AG04450 (cell line): ENCODE data around the gene TMEM131. TPM values are rescaled to one million over a fixed set of nuclear protein-coding genes. Genes with fewer than 3 reads are reported as not detected.

ENCODE experiments used
- CTCF ChIA-PET: fragments of 300-600, 350-600 bp; formaldehyde crosslinking; extraction: SDS; loops from one replicate; lab custom pipeline; 2022; ENCODE audit warnings: antibody characterized with exemption, inconsistent platforms; lab: Charles Lee
- POLR2A ChIA-PET: fragments of 350-600 bp; formaldehyde crosslinking; extraction: SDS; loops from one replicate; lab custom pipeline; 2021; ENCODE audit warnings: antibody characterized with exemption, inconsistent platforms; lab: Yijun Ruan, JAX
- DNase-seq: peaks from one replicate; pipeline ENCODE4 v3.0.0-alpha.2; 2011; ENCODE audit warnings: low read depth, low spot score
- H3K27ac ChIP-seq: one replicate; pipeline ENCODE4 v1.5.1; 2012; ENCODE audit warnings: low read depth, low read length, control low read depth
- H3K27me3 ChIP-seq: one replicate; pipeline ENCODE4 v1.6.0; 2012; ENCODE audit warnings: low read length; ENCODE audit not compliant: control insufficient read depth, insufficient read depth
- H3K4me3 ChIP-seq: 2 replicates; pipeline ENCODE4 v1.5.1; 2011; ENCODE audit warnings: mild to moderate bottlenecking, low read depth, low read length, control low read depth
- H3K9me3 ChIP-seq: 2 replicates; pipeline ENCODE4 v1.5.1; 2012; ENCODE audit warnings: low read length; ENCODE audit not compliant: control insufficient read depth, insufficient read depth
- CTCF ChIP-seq: IDR thresholded peaks from 2 replicates; pipeline ENCODE4 v1.5.1; 2011; ENCODE audit warnings: low read depth, low read length, control low read depth, inconsistent platforms
- polyA plus RNA-seq: library from polyadenylated mRNA; depleted of rRNA; stranded (reverse); fragments of >200 nt; gene quantifications from 2 replicates; pipeline ENCODE4 v1.2.3, GENCODE V29; 2011

The TMEM131 gene
- polyA plus RNA-seq, 1 experiment: 24.4 TPM

- POLR2A ChIA-PET: no interaction called here
- Histone ChIP-seq H3K9me3 (peaks cover 21% of the 10 kb centered on the region), H3K27me3 (no peaks in the 10 kb centered on the region), H3K4me3 (no peak overlapping the region), H3K27ac (peak overlapping the region; percentile 63)
- TF ChIP-seq CTCF: no peak
- DNase-seq: peak; percentile 10
- CTCF ChIA-PET: no interaction called here
These were observed 124.5 kb downstream of the TMEM131 start for GRCh38 chr2:97871096-97871780.

GRCh38 chr2:97870396-97870843 lies 125.3 kb downstream of the TMEM131 start:
- POLR2A ChIA-PET: interaction anchor here (0.8 to 1.5 kb wide), 2 partner anchors 30 to 126 kb away, joined by 3 to 10 read pairs; no protein-coding TSS in a partner anchor
- DNase-seq: peak; percentile 58
- no peak for TF ChIP-seq CTCF
- CTCF ChIA-PET: interaction anchor here (1.6 kb wide), 1 partner anchor 63 kb away, joined by 4 read pairs; no protein-coding TSS in a partner anchor
- H3K4me3 ChIP-seq: no peak overlapping the region
- H3K9me3 ChIP-seq: peaks cover 21% of the 10 kb centered on the region
- no peaks in the 10 kb centered on the region for H3K27me3 ChIP-seq
- peak overlapping the region; percentile 42 for H3K27ac ChIP-seq

GRCh38 chr2:97869722-97870346 lies 125.9 kb downstream of the TMEM131 start:
- Histone ChIP-seq H3K27ac (peak overlapping the region; percentile 80), H3K4me3 (peak overlapping the region; percentile 18), H3K27me3 (no peaks in the 10 kb centered on the region), H3K9me3 (peaks cover 21% of the 10 kb centered on the region)
- ChIA-PET CTCF (interaction anchor here (1.6 kb wide), 1 partner anchor 63 kb away, joined by 4 read pairs; no protein-coding TSS in a partner anchor), POLR2A (interaction anchor here (0.5 to 1.5 kb wide), 3 partner anchors 31 to 127 kb away, joined by 3 to 10 read pairs (median 3); no protein-coding TSS in a partner anchor)
- TF ChIP-seq CTCF: no peak
- no peak for DNase-seq

- Histone ChIP-seq H3K4me3 (peak overlapping the region; percentile 18), H3K27me3 (no peaks in the 10 kb centered on the region), H3K27ac (peak overlapping the region; percentile 80), H3K9me3 (peaks cover 21% of the 10 kb centered on the region)
- POLR2A ChIA-PET: interaction anchor here (0.5 to 1.5 kb wide), 4 partner anchors 31 to 455 kb away, joined by 3 to 10 read pairs (median 4); no protein-coding TSS in a partner anchor
- peak; percentile 78 for DNase-seq
- TF ChIP-seq CTCF: no peak
- CTCF ChIA-PET: interaction anchor here (1.6 kb wide), 1 partner anchor 62 kb away, joined by 4 read pairs; no protein-coding TSS in a partner anchor
These were observed 126.6 kb downstream of the TMEM131 start for GRCh38 chr2:97868986-97869721.
